Testis (tissue), 2 donors: ENCODE measurements around the gene MGLL.

ENCODE experiments used
- CTCF ChIP-seq, 3 experiments: fragments of 450-650 bp in 2 of 3; fragments of 200-600 bp in 1 of 3; sonication (generic) in 1 of 3; IDR thresholded peaks; one replicate each; pipeline ENCODE4 v1.5.1; 2016 to 2019; ENCODE audit warnings: antibody characterized with exemption in 3 of 3, mild to moderate bottlenecking in 2 of 3, moderate library complexity in 1 of 3
- POLR2A ChIP-seq: fragments of 450-650 bp; IDR thresholded peaks from one replicate; pipeline ENCODE4 v1.6.1; 2017; ENCODE audit warnings: antibody characterized with exemption, mild to moderate bottlenecking, moderate library complexity

GRCh38 chr3:127774647-127775046, 47.7 kb downstream of the MGLL start:
- no peak for TF ChIP-seq CTCF (IDR thresholded peaks at IDR 0.05)
- no peak for TF ChIP-seq POLR2A
